Esophagus (tissue), 2 donors: ENCODE data around the gene SLC39A8. TPM values are rescaled to one million over a fixed set of nuclear protein-coding genes. Genes with fewer than 3 reads are reported as not detected.

Experiments used
- H3K27ac ChIP-seq, 2 donors: one replicate each; pipeline ENCODE4 v1.5.1; 2013; ENCODE audit warnings: low read depth in 2 of 2, mild to moderate bottlenecking in 2 of 2, inconsistent platforms in 1 of 2, low read length in 1 of 2, moderate library complexity in 1 of 2
- H3K27me3 ChIP-seq, 2 donors: one replicate each; pipeline ENCODE4 v1.6.1; 2013; ENCODE audit warnings: low read length in 2 of 2, control low read depth in 1 of 2, mild to moderate bottlenecking in 1 of 2; ENCODE audit not compliant: insufficient read depth in 2 of 2, control insufficient read depth in 1 of 2
- H3K36me3 ChIP-seq, 2 donors: one replicate each; pipeline ENCODE4 v1.6.1; 2013; ENCODE audit warnings: low read length in 1 of 2; ENCODE audit not compliant: control insufficient read depth in 2 of 2, insufficient read depth in 2 of 2
- H3K4me1 ChIP-seq, 2 donors: one replicate each; pipeline ENCODE4 v1.6.1; 2013; ENCODE audit warnings: low read length in 1 of 2; ENCODE audit not compliant: control insufficient read depth in 2 of 2, insufficient read depth in 2 of 2
- H3K4me3 ChIP-seq, 2 donors: one replicate each; pipeline ENCODE4 v1.5.1; 2013; ENCODE audit warnings: low read length in 2 of 2, mild to moderate bottlenecking in 2 of 2, low read depth in 1 of 2, moderate library complexity in 1 of 2
- H3K9me3 ChIP-seq, 2 donors: one replicate each; pipeline ENCODE4 v1.6.1; 2013; ENCODE audit warnings: mild to moderate bottlenecking in 2 of 2, low read depth in 1 of 2, low read length in 1 of 2, moderate library complexity in 1 of 2; ENCODE audit not compliant: control insufficient read depth in 2 of 2, insufficient read depth in 1 of 2
- WGBS, 2 donors: extraction: QIAGEN DNeasy Blood & Tissue Kit; methylation state at CpG; one replicate each; pipeline ENCODE4 v1.1.7; 2013; 5-methylcytosine and 5-hydroxymethylcytosine counted together
- polyA plus RNA-seq, 2 donors: library from polyadenylated mRNA; stranded (reverse); fragments of 200-250 nt; gene quantifications; one replicate each; pipeline ENCODE4 v1.2.3, GENCODE V29; 2013
- donor health status: healthy with polysubstance abuse.
- donor health status: Bipolar disorder and iron deficiency.

The SLC39A8 gene
- polyA plus RNA-seq, 2 donors: 0.98 to 1.4 TPM

DNA sequence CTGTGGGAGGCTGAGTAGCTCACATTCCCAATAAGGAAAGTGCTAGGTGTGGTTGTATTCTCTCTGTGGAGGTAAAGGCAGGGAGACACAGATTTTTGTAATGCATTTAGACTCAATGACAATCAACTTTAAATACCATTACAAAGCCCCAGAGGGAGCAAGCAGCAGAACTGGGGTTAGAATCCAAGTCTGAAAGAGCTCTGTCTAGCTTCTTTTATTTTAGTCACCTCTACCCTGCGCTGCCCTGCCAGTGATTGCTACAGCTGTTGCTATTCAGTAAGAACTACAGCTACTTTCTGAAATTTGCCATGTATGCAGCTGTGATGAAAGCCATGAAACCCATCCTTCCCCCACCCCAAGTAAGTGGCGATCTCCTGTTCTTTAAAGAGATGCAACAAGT, 22.5 kb downstream of the SLC39A8 start:
- no peaks in the 10 kb centered on the region for H3K4me1 ChIP-seq
- H3K27me3 ChIP-seq: no peaks in the 10 kb centered on the region
- H3K36me3 ChIP-seq: no peaks in the 10 kb centered on the region
- no peak overlapping the region for H3K4me3 ChIP-seq
- WGBS, 2 donors: 95 to 97% methylated on average over 2 of the region's 2 CpGs
- no peaks in the 10 kb centered on the region for H3K9me3 ChIP-seq
- no peak overlapping the region for H3K27ac ChIP-seq

DNA sequence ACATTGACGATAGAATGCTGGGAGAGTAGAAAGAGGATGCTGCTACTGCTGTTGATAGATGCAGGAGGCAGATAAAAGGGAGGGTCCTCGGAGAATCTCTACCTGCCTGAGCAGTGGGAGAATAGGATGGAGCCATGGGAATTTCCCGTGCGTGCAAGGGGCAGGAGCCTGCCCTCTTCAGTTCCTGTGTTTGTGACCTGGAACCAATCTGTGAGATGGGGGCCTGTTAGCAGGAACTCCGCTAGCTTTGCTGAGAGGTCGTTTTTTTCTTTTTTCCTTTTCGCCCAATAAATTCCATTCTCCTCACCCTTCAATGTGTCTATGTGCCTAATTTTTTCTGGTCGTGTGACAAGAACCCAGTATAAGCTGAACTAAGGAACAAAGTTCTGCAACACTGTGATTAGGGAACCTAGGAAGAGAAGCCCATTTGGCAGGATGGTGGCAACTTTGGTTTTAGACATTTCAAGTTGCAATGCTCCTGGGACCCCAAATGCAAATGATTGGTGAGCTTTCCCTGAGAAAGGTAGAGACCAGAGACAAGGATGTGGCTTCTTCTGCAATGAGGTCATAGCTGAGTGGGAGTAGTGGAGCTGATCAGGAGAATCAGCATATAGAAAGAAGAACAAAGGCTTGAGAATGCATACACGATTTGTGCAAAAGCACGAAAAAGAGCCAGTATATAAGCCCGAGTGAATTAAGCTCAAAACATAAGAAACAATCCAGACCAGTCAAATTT, 23.9 kb downstream of the SLC39A8 start:
- no peaks in the 10 kb centered on the region for H3K9me3 ChIP-seq
- no peak overlapping the region for H3K27ac ChIP-seq
- no peak overlapping the region for H3K4me3 ChIP-seq
- no peaks in the 10 kb centered on the region for H3K27me3 ChIP-seq
- H3K4me1 ChIP-seq: no peaks in the 10 kb centered on the region
- WGBS, 2 donors: 90 to 92% methylated on average over 11 of the region's 11 CpGs
- no peaks in the 10 kb centered on the region for H3K36me3 ChIP-seq

DNA sequence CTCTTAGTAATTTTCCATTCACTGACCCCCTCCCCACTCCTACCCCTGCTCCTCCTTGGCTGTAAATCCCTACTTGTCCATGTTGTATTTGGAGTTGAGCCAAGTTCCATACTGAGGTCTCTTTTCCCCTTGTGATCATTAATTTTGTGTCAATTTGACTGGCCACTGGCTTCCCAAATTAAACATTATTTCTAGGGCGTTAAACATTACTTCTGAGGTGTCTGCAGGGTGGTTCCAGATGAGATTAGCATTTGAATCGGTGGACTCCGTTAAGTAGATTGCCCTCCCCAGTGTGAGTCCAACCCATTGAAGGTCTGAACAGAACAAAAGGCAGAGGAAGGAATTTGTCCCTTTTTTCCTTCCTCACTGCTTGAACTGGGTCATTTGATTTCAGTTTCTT, 25.7 kb downstream of the SLC39A8 start:
- H3K9me3 ChIP-seq: no peaks in the 10 kb centered on the region
- no peak overlapping the region for H3K4me3 ChIP-seq
- 59 to 71% methylated on average over 3 of the region's 3 CpGs for WGBS, 2 donors
- no peaks in the 10 kb centered on the region for H3K4me1 ChIP-seq
- H3K36me3 ChIP-seq: no peaks in the 10 kb centered on the region
- H3K27ac ChIP-seq: no peak overlapping the region
- no peaks in the 10 kb centered on the region for H3K27me3 ChIP-seq

DNA sequence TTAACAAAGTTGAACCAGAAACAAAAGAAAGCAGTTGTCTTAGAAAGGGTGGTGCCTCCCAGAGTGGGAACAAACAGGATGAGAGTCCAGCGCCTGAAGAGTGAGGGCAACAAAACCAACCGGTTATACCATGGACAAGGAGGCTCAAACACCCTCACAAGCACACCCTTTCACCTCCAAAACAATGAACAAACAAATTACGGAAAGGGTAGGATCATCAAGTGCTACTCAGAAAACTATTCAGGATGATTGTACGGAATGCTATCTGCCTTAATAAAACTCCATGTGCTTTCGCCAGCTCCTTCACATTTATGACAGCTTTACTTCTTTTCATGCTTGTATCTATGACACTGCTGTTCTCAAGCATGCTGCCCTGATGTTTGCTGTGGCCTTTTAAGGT, 26.8 kb downstream of the SLC39A8 start:
- Histone ChIP-seq H3K4me3 (no peak overlapping the region), H3K9me3 (no peaks in the 10 kb centered on the region), H3K4me1 (no peaks in the 10 kb centered on the region), H3K27ac (no peak overlapping the region), H3K36me3 (no peaks in the 10 kb centered on the region), H3K27me3 (no peaks in the 10 kb centered on the region)
- 69 to 70% methylated on average over 5 of the region's 5 CpGs for WGBS, 2 donors

DNA sequence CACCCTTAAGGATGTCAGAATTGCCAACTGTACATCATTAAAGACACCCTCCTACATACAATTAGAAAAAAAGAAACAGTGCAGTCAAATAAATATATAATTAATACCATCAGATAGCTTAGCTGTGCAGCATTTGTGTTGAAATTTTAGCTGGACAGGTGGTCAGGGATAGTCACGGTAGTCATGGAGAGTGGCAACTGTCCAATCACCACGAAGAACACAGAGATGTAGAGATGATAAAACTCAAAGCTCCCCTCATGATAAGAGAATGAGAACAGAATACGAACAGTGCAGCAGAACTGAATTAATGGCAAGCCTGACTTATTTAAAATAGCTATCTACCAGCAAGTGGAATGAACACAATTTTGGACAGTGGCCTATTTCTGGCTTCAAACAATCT, 27.2 kb downstream of the SLC39A8 start:
- Histone ChIP-seq H3K27ac (no peak overlapping the region), H3K4me3 (no peak overlapping the region), H3K27me3 (no peaks in the 10 kb centered on the region), H3K4me1 (no peaks in the 10 kb centered on the region), H3K36me3 (no peaks in the 10 kb centered on the region), H3K9me3 (no peaks in the 10 kb centered on the region)
- WGBS, 2 donors: 79 to 81% methylated on average over 3 of the region's 3 CpGs

DNA sequence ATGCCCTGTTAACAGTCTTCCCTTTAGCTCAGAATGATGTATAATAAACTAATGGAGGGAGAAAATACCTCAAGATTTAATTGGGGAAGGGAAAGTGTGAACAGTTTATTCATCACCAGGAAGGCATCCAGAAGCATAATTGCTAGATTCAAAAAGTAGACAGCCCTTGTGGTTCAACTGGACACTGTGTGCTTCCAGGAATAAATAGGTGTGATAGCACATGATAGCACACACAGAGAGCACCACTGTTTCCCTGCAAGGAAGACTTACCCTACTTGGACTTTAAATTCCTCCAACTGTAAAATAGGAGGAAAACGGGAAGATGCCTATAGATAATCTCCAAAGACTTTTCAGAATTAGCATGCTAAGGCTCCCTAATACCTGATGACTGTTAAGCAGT, 27.8 kb downstream of the SLC39A8 start:
- no peaks in the 10 kb centered on the region for H3K4me1 ChIP-seq
- no peaks in the 10 kb centered on the region for H3K9me3 ChIP-seq
- no peak overlapping the region for H3K4me3 ChIP-seq
- WGBS, 2 donors: 76 to 80% methylated on average over 1 of the region's 1 CpG
- H3K27me3 ChIP-seq: no peaks in the 10 kb centered on the region
- H3K36me3 ChIP-seq: no peaks in the 10 kb centered on the region
- H3K27ac ChIP-seq: no peak overlapping the region

DNA sequence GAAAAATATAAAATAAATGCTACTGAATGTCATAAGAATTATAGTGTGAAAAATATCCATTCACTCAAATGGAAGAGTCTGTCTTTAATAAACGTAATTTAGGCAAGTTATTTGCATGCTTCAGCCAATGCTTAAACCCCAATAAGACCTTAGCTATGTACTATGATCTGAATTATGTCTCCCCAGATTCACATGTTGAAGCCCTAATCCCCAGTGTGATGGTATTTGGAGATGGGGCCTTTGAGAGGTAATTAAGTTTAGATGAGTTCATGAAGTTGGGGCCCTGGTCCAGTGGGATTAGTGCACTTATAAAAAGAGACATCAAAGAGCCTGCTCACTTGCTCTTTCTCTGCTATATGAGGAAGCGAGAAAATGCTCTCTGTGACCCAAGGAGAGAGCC, 28.7 kb downstream of the SLC39A8 start:
- WGBS, 2 donors: 92 to 93% methylated on average over 2 of the region's 2 CpGs
- no peaks in the 10 kb centered on the region for H3K27me3 ChIP-seq
- H3K9me3 ChIP-seq: no peaks in the 10 kb centered on the region
- H3K27ac ChIP-seq: no peak overlapping the region
- H3K36me3 ChIP-seq: no peaks in the 10 kb centered on the region
- H3K4me3 ChIP-seq: no peak overlapping the region
- no peaks in the 10 kb centered on the region for H3K4me1 ChIP-seq

DNA sequence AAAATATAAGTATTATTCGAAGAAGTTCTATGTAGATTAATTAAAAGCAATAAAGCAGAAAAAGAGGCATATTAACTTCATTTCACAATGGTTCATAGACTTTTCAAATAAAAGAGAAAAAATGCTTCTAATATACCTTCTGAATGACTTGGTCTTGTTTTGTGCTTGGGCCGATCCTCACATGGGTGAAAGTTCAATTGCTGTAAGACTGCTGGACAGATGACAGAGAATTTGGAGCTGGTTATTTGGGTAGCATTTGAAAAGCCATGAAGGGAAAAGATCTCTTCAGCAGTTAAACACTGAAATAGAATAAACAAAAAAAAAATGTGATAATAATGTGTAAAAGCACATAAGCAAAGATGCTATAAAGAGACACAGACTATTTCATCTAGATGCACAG, 29.8 kb downstream of the SLC39A8 start:
- no peaks in the 10 kb centered on the region for H3K4me1 ChIP-seq

DNA sequence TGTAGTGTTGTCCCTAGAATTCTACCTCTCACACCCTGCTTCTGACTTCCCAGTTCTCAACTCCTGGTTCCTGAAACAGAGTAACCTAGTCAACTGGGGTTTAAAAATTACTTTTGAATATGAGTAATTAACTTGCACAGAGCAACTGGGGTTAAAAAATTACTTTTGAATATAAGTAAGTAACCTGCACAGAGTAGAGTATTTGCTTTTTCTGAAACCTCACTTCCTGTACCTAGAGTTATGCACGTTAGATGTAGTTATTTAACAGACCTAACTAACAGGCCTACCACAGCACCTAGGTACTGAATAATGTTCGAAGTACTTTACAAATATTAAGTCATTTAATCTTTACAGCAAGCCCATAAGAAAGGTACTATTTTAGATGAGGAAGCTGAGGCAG, 32.9 kb downstream of the SLC39A8 start:
- no peak overlapping the region for H3K27ac ChIP-seq
- 71 to 74% methylated on average over 2 of the region's 2 CpGs for WGBS, 2 donors
- H3K9me3 ChIP-seq: no peaks in the 10 kb centered on the region
- H3K4me1 ChIP-seq: no peaks in the 10 kb centered on the region
- H3K36me3 ChIP-seq: no peaks in the 10 kb centered on the region
- H3K4me3 ChIP-seq: no peak overlapping the region
- H3K27me3 ChIP-seq: no peaks in the 10 kb centered on the region

More for the DNA sequence above, 29.8 kb downstream of the SLC39A8 start:
- no peak overlapping the region for H3K4me3 ChIP-seq
- H3K27me3 ChIP-seq: no peaks in the 10 kb centered on the region
- no peaks in the 10 kb centered on the region for H3K36me3 ChIP-seq
- H3K27ac ChIP-seq: no peak overlapping the region
- no peaks in the 10 kb centered on the region for H3K9me3 ChIP-seq
- 89 to 93% methylated on average over 2 of the region's 2 CpGs for WGBS, 2 donors

DNA sequence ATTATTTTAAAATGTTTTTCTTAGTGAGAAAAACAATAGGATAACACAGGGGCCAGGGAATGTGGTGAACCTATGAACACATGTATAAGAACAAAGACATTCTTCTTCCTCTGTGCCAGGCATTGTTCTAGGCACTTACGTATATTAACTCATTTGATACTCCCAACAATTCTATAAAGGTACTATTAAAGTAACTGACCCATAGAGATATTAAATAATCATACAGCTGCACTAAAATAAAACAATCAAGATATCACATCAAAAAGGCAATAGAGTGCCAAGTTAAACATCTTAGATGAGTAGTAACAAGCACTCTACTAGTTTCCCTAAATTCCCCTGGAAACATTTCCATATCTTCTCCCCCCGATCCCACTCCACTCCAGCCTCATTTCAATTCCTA, 33.4 kb downstream of the SLC39A8 start:
- Histone ChIP-seq H3K4me1 (no peaks in the 10 kb centered on the region), H3K27me3 (no peaks in the 10 kb centered on the region), H3K9me3 (no peaks in the 10 kb centered on the region), H3K27ac (no peak overlapping the region), H3K4me3 (no peak overlapping the region), H3K36me3 (no peaks in the 10 kb centered on the region)
- WGBS, 2 donors: 70 to 75% methylated on average over 2 of the region's 2 CpGs
